Colonic mucosa (tissue), 4 donors: ENCODE data around the gene GAS7. TPM values are rescaled to one million over a fixed set of nuclear protein-coding genes. Genes with fewer than 3 reads are reported as not detected.

Experiments
- DNase-seq: peaks from one replicate; pipeline ENCODE4 v3.0.0-alpha.2; 2020
- H3K27ac ChIP-seq: fragments of 200-600 bp; one replicate; pipeline ENCODE4 v1.8.0; 2021
- H3K27me3 ChIP-seq: fragments of 200-600 bp; one replicate; pipeline ENCODE4 v1.8.0; 2021
- H3K36me3 ChIP-seq: fragments of 200-600 bp; one replicate; pipeline ENCODE4 v1.8.0; 2021
- H3K4me1 ChIP-seq: fragments of 200-600 bp; one replicate; pipeline ENCODE4 v1.8.0; 2021; ENCODE audit warnings: mild to moderate bottlenecking
- H3K4me3 ChIP-seq: fragments of 200-600 bp; one replicate; pipeline ENCODE4 v1.8.0; 2021
- H3K9ac ChIP-seq, 2 donors: one replicate each; pipeline ENCODE4 v1.7.0; 2013; ENCODE audit warnings: control low read depth in 2 of 2, low read depth in 2 of 2, low read length in 2 of 2
- H3K9me3 ChIP-seq: fragments of 200-600 bp; one replicate; pipeline ENCODE4 v1.8.0; 2021
- intact Hi-C: fragments of 100-400 bp; cut with DNase I; formaldehyde crosslinking; loops from one replicate; pipeline ENCODE4 v1.14.1; 2022
- total RNA-seq, 2 donors: library from RNA; stranded (reverse); fragmentation: NEBNext Ultra II Directional in 1 of 2; extraction: Animal tissue kit (Norgen Biotek cat#: 25700) in 1 of 2; gene quantifications; one replicate each; pipeline ENCODE4 v1.2.1, GENCODE V29; 2021
- TF ChIP-seq, protein P1 (sequence below): fragments of 200-600 bp; IDR thresholded peaks from one replicate; pipeline ENCODE4 v1.8.0; 2022; ENCODE audit warnings: antibody characterized with exemption, mild to moderate bottlenecking
- donor health status: healthy.
- donor health status: DM: no; HTN: no; CAD: no.
- donor health status: DM: no; HTN: no; CAD: no.

GAS7 gene
- total RNA-seq, 2 donors from 2014 or later, result 4.7 to 17.0 TPM

DNA sequence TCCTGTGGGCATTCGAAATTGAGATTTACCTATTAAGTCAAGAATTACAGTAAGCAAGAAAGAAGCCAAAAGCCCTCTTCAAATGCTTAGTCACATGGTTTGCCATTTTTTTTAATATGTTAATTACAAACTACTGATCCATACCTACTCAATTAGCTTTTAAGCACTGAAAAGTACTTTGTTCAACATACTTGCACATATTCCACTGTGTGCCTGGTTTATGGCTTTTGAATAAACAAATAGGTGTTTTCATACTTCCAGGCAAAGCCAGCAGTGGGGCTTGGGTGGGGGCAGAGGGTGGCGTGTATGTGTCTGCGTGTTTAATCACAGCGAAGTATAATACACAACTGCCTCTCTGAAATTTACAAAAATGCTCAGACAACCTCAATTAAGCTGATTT is 51.4 kb downstream of the GAS7 start:
- H3K27ac ChIP-seq, result no peak overlapping the region
- H3K9me3 ChIP-seq, result no peaks in the 10 kb centered on the region
- no peak for DNase-seq
- TF ChIP-seq, protein P1, sequence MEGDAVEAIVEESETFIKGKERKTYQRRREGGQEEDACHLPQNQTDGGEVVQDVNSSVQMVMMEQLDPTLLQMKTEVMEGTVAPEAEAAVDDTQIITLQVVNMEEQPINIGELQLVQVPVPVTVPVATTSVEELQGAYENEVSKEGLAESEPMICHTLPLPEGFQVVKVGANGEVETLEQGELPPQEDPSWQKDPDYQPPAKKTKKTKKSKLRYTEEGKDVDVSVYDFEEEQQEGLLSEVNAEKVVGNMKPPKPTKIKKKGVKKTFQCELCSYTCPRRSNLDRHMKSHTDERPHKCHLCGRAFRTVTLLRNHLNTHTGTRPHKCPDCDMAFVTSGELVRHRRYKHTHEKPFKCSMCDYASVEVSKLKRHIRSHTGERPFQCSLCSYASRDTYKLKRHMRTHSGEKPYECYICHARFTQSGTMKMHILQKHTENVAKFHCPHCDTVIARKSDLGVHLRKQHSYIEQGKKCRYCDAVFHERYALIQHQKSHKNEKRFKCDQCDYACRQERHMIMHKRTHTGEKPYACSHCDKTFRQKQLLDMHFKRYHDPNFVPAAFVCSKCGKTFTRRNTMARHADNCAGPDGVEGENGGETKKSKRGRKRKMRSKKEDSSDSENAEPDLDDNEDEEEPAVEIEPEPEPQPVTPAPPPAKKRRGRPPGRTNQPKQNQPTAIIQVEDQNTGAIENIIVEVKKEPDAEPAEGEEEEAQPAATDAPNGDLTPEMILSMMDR, result no peak
- no peaks in the 10 kb centered on the region for H3K36me3 ChIP-seq
- H3K9ac ChIP-seq, result no peak overlapping the region
- H3K4me1 ChIP-seq, result no peaks in the 10 kb centered on the region
- no peaks in the 10 kb centered on the region for H3K27me3 ChIP-seq
- no peak overlapping the region for H3K4me3 ChIP-seq
- intact Hi-C loops, result no loop called here

DNA sequence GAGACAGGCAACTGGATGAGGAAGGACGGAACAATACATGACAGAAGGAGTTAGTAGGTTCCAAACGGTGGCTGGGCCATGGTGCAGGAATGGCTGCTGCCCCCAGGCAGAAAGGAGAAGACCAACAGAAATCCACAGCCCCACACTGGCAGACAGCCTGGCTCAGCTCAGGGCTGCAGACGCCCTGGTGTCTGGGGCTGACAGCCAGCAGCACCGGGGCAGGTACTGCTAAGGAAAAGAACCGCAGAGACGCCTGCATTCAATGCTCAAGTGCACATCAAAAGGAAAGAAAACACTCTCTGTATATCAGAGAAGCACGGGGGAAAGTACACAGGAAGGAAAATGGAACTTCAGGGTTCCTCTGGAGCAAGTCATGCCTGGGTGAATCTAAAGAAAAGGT is 53.4 kb downstream of the GAS7 start:
- TF ChIP-seq, protein P1, result no peak
- Histone ChIP-seq H3K27me3 (no peaks in the 10 kb centered on the region), H3K4me1 (no peaks in the 10 kb centered on the region), H3K36me3 (no peaks in the 10 kb centered on the region), H3K9ac (no peak overlapping the region), H3K27ac (no peak overlapping the region), H3K4me3 (no peak overlapping the region), H3K9me3 (no peaks in the 10 kb centered on the region)
- no peak for DNase-seq
- intact Hi-C loops, result no loop called here

DNA sequence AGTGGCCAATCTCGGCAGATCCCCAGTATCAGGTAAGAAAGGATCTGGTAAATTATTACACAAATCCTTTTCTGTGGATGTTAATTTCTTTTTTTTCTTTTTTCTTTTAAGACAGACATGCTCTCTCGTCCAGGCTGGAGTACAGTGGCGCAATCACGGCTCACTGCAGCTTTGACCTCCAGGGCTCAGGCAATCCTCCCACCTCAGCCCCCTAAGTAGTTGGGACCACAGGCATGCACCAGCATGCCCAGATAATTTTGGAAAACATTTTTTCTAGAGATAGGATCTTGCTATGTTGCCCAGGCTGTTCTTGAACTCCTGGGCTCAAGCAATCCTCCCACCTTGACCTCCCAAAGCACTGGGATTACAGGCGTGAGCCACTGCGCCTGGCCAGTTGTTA is 54.0 kb downstream of the GAS7 start:
- DNase-seq, result no peak
- Histone ChIP-seq H3K9me3 (no peaks in the 10 kb centered on the region), H3K27ac (no peak overlapping the region), H3K9ac (no peak overlapping the region), H3K27me3 (no peaks in the 10 kb centered on the region), H3K4me3 (no peak overlapping the region), H3K36me3 (no peaks in the 10 kb centered on the region), H3K4me1 (no peaks in the 10 kb centered on the region)
- TF ChIP-seq, protein P1, result no peak
- intact Hi-C loops, result no loop called here

DNA sequence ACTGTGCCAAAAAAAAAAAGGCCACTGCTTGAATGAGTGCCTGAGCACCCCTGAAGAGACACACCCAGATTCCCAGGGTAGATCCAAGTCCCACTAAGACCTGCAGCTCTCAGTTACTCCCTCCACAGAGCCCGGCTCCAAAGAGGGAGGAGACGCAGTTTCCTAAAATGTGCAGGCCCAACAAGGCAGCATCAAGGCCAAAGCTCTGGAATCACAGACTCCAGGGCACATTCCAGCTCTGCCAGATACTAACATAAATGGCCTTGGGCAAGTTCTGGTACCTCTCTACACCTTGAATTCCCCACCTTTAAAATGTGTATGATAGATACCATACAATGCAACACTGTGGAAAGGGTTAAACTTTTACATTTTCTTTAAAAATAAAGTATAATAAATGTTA is 57.0 kb downstream of the GAS7 start:
- H3K9me3 ChIP-seq, result no peaks in the 10 kb centered on the region
- no peaks in the 10 kb centered on the region for H3K27me3 ChIP-seq
- no peak for DNase-seq
- H3K27ac ChIP-seq, result no peak overlapping the region
- H3K4me1 ChIP-seq, result no peaks in the 10 kb centered on the region
- no peaks in the 10 kb centered on the region for H3K36me3 ChIP-seq
- no peak overlapping the region for H3K4me3 ChIP-seq
- H3K9ac ChIP-seq, result no peak overlapping the region
- TF ChIP-seq, protein P1, result no peak
- intact Hi-C loops, result no loop called here

DNA sequence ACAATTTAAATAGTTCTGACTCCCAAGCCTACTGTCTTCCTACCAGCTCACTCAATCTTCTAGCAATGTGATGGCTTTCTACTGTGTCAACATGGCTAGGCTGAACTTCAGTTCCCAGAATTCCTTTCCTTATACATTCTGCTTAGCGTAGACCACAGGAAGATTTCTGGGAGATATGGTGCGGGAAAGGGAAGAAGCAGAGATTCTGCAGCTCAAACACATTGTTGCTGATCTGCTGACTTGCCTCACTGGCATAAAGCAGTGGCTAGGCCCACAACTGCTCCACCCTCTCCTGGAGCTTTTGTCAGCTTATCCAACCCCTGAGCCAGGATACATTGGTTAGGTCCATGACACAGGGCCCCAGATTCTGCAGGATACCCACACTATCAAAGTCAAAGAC is 58.8 kb downstream of the GAS7 start:
- no peak for DNase-seq
- Histone ChIP-seq H3K27ac (no peak overlapping the region), H3K4me1 (no peaks in the 10 kb centered on the region), H3K9ac (no peak overlapping the region), H3K9me3 (no peaks in the 10 kb centered on the region), H3K36me3 (no peaks in the 10 kb centered on the region), H3K27me3 (no peaks in the 10 kb centered on the region), H3K4me3 (no peak overlapping the region)
- TF ChIP-seq, protein P1, result no peak
- intact Hi-C loops, result no loop called here
